ENCODE data around the gene RGS9. TPM values are rescaled to one million over a fixed set of nuclear protein-coding genes. Genes with fewer than 3 reads are reported as not detected.
"Not testable (repeated sequence)": the region's sequence is repeated elsewhere in the genome, so short reads cannot be mapped to it uniquely, and the experiment has no call there.

Gene RGS9
- 1 to 10 TPM; 7.4 to 9.9 TPM for total RNA-seq

GRCh38 chr17:65137021-65137939 lies at the start of gene RGS9:
RGS9 (plus strand) TSS chr17:65137370; CDS start chr17:65137541, 171 bp downstream.
- H3K27me3 ChIP-seq, result no peaks in the 10 kb centered on the region
- no peaks in the 10 kb centered on the region for H3K36me3 ChIP-seq
- intact Hi-C loops (cut with DNase I), result no loop called here
- peak; percentile 99 for TF ChIP-seq CTCF (IDR thresholded peaks at IDR 0.05)
- H3K9me3 ChIP-seq, result no peaks in the 10 kb centered on the region
- H3K9ac ChIP-seq (ENCODE audit: low read depth in 2 of 2, low read length in 2 of 2), result peak within 1 kb of the TSS; percentile 31 to 62
- no peak within 1 kb of the TSS for H3K27ac ChIP-seq
- H3K4me1 ChIP-seq, result peaks cover 3% of the 10 kb centered on the region
- H3K4me3 ChIP-seq, result peak within 1 kb of the TSS; percentile 37
- peak; percentile 86 for DNase-seq

DNA sequence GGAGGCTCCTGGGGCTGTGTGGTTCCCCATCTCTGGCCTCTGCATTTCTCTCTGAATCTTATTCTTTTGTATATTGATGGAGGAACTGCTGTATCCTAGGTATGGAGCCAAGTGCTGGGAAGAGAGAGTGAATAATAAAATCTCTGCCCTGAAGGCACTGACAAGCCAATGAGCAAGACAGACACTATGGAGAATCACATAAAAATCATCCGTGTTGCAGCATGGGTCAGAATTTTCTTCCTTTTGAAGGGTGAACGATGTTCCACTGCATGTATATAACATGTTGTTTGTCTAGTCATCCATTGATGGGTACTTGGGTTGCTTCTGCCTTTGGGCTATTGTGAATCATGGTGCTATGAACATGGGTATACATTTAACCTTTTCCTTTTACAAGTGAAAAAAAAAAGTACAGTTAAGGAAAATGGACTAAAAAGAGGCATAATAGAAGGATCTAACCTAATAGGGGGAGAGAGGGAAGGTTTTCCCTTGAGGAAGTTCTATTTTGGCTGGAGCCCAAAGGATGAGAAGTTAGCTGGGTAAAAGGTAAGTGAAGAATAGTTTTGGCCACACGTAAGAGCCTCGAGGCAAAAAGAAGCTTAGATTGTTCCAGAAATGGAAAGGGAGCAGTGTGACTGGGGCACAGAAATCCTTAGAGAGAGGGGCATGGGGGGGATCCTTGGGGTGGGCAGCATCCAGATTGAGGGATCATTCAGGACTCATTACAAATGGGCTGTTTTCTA lies 48.4 kb upstream of the RGS9 start:
- Histone ChIP-seq H3K36me3 (no peaks in the 10 kb centered on the region), H3K4me3 (no peak overlapping the region), H3K27me3 (no peaks in the 10 kb centered on the region), H3K9ac (ENCODE audit: low read depth in 2 of 2, low read length in 2 of 2) (no peak overlapping the region), H3K27ac (no peak overlapping the region), H3K4me1 (no peaks in the 10 kb centered on the region), H3K9me3 (no peaks in the 10 kb centered on the region)
- DNase-seq, result no peak
- no peak for TF ChIP-seq CTCF (IDR thresholded peaks at IDR 0.05)
- intact Hi-C loops (cut with DNase I), result no loop called here

DNA sequence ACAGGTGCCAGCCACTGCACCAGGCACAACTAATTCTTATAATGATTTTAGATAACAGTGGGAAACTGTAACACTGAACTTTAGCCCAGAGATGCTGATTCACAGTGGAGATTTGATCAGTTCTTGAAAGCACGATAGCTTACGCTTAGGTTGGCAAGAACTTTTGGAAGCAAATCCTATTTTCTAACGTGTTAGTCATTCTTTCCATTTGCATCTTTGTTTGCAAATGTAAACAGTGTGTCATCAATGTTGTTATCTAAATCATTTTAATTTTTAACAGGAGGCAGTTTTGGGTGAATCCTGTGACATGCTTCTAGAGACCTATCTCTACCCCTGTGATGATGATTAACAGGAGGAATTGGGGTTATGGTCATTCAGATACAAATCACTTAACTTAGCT lies 44.9 kb upstream of the RGS9 start:
- no peak for TF ChIP-seq CTCF (IDR thresholded peaks at IDR 0.05)
- intact Hi-C loops (cut with DNase I), result no loop called here
- Histone ChIP-seq H3K9me3 (no peaks in the 10 kb centered on the region), H3K4me1 (no peaks in the 10 kb centered on the region), H3K27me3 (no peaks in the 10 kb centered on the region), H3K36me3 (no peaks in the 10 kb centered on the region), H3K9ac (ENCODE audit: low read depth in 2 of 2, low read length in 2 of 2) (no peak overlapping the region), H3K4me3 (no peak overlapping the region), H3K27ac (peak overlapping the region; percentile 29)
- DNase-seq, result no peak

DNA sequence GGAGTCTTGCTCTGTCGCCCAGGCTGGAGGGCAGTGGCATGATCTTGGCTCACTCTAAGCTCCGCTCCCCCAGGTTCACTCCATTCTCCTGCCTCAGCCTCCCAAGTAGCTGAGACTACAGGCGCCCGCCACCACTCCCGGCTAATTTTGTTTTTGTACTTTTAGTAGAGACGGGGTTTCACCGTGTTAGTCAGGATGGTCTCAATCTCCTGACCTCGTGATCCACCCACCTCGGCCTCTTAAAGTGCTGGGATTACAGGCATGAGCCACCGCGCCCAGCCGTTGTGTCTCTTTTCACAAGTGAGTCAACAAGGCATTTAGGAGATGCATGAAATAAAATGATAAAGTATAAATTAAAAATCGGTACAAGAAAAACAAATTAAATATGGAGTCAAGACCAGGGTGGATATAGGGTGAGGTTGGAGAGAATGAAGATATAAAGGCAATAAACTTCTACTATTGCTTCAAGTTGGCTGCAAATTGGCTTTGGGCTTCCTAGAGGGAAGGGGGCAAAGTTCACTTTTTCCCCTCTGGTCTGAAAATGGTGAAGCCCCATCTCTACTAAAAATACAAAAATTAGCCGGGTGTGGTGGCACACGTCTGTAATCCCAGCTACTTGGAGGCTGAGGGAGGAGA lies 44.3 kb upstream of the RGS9 start:
- H3K9ac ChIP-seq (ENCODE audit: low read depth in 2 of 2, low read length in 2 of 2); H3K4me3 ChIP-seq; H3K9me3 ChIP-seq; H3K27me3 ChIP-seq; intact Hi-C loops (cut with DNase I); H3K36me3 ChIP-seq; H3K4me1 ChIP-seq: not testable (repeated sequence)
- peak; percentile 54 for DNase-seq
- peak overlapping the region; percentile 29 for H3K27ac ChIP-seq

DNA sequence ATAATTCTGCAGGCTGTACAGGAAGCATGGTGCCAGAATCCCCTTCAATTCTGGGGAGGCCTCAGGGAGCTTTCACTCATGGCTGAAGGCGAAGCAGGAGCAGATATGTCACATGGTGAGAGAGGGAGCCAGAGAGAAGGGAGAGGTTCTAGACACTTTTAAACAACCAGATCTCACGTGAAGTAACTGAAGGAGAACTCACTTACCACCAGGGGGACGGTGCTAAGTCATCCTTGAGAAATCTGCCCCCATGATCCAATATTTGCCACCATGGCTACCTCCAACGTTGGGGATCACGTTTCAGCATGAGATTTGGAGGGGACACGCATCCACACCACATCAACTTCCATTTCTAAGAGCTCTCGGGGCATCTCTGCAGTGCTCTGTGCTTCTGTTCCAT lies 43.2 kb upstream of the RGS9 start:
- H3K36me3 ChIP-seq, result no peaks in the 10 kb centered on the region
- H3K9me3 ChIP-seq, result no peaks in the 10 kb centered on the region
- H3K4me1 ChIP-seq, result no peaks in the 10 kb centered on the region
- DNase-seq, result no peak
- no peak overlapping the region for H3K27ac ChIP-seq
- H3K9ac ChIP-seq (ENCODE audit: low read depth in 2 of 2, low read length in 2 of 2), result no peak overlapping the region
- no peak for TF ChIP-seq CTCF (IDR thresholded peaks at IDR 0.05)
- H3K27me3 ChIP-seq, result no peaks in the 10 kb centered on the region
- intact Hi-C loops (cut with DNase I), result no loop called here
- no peak overlapping the region for H3K4me3 ChIP-seq
